ENCODE measurements around the gene ZBTB21. TPM values are rescaled to one million over a fixed set of nuclear protein-coding genes. Genes with fewer than 3 reads are reported as not detected.
"Not testable (repeated sequence)": the region's sequence is repeated elsewhere in the genome, so short reads cannot be mapped to it uniquely, and the experiment has no call there.

ZBTB21 gene
- total and polyA plus RNA-seq, 4 donors = 7.3 to 14.6 (median 10.4) TPM

DNA sequence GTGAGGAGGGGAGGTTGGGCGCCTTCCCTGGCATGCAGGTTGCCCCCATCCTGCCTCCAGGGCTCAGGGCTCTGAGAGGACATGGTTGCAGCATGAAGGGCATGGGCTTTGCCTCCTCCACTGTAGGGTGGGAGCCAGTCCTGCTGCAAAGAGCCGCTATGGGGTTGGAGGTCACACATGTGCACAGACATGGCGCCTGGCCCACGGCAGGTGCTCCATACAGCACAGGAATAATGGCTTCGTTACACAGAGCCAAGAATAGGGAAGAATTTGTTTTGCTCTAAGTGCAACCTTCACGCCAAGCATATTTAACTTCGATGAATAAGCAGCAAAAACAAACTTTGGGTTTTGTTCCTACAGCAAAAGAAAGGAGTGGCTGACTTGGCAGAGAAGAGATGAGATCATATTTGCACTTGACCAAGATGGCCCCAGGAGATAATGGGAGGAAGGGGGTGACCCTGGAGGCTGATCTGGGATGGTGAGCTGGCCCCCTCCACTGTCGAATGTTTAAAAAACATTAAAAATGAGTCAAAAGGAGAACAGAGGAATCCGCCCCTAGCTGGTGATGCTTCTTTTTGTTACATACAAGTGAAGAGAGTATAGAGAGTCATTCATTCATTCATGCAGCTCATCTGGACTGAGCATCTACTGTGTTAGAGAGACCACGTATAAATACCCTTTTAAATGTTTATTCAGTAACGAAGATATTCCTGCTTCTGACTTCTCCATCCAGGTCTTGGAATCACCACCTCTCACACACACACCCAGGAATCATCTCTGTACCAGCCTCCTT lies 43.9 kb downstream of the ZBTB21 start:
- Histone ChIP-seq H3K27ac (ENCODE audit: low read depth, low read length) (no peak overlapping the region), H3K4me1 (ENCODE audit: control insufficient read depth, insufficient read depth, low read length) (peaks cover 36% of the 10 kb centered on the region), H3K36me3 (ENCODE audit: control insufficient read depth, insufficient read depth, low read length) (no peaks in the 10 kb centered on the region), H3K9me3 (ENCODE audit: control insufficient read depth, insufficient read depth, low read length) (no peaks in the 10 kb centered on the region), H3K27me3 (ENCODE audit: control insufficient read depth, insufficient read depth, low read length) (no peaks in the 10 kb centered on the region), H3K4me3 (ENCODE audit: low read depth, low read length) (no peak overlapping the region)
- WGBS (ENCODE audit: insufficient coverage) = 85% methylated on average over 9 of the region's 11 CpGs
- no peak for DNase-seq (ENCODE audit: low read depth in 4 of 6, low spot score in 6 of 6)

- H3K9me3 ChIP-seq (ENCODE audit: control insufficient read depth, insufficient read depth, low read length) = no peaks in the 10 kb centered on the region
- H3K36me3 ChIP-seq (ENCODE audit: control insufficient read depth, insufficient read depth, low read length) = no peaks in the 10 kb centered on the region
- no peak for DNase-seq (ENCODE audit: low read depth in 4 of 6, low spot score in 6 of 6)
- no peak overlapping the region for H3K4me3 ChIP-seq (ENCODE audit: low read depth, low read length)
- H3K27me3 ChIP-seq (ENCODE audit: control insufficient read depth, insufficient read depth, low read length) = no peaks in the 10 kb centered on the region
- H3K4me1 ChIP-seq (ENCODE audit: control insufficient read depth, insufficient read depth, low read length) = peaks cover 29% of the 10 kb centered on the region
- 89% methylated on average over 6 of the region's 10 CpGs for WGBS (ENCODE audit: insufficient coverage)
- no peak overlapping the region for H3K27ac ChIP-seq (ENCODE audit: low read depth, low read length)
Observed at GRCh38 chr21:41965461-41966013, 44.6 kb downstream of the ZBTB21 start.

- WGBS (ENCODE audit: insufficient coverage) = 92% methylated on average over 5 of the region's 5 CpGs
- no peak for DNase-seq (ENCODE audit: low read depth in 4 of 6, low spot score in 6 of 6)
- H3K4me3 ChIP-seq (ENCODE audit: low read depth, low read length) = no peak overlapping the region
- H3K36me3 ChIP-seq (ENCODE audit: control insufficient read depth, insufficient read depth, low read length) = no peaks in the 10 kb centered on the region
- no peaks in the 10 kb centered on the region for H3K9me3 ChIP-seq (ENCODE audit: control insufficient read depth, insufficient read depth, low read length)
- no peak overlapping the region for H3K27ac ChIP-seq (ENCODE audit: low read depth, low read length)
- peaks cover 25% of the 10 kb centered on the region for H3K4me1 ChIP-seq (ENCODE audit: control insufficient read depth, insufficient read depth, low read length)
- H3K27me3 ChIP-seq (ENCODE audit: control insufficient read depth, insufficient read depth, low read length) = no peaks in the 10 kb centered on the region
Observed at GRCh38 chr21:41965045-41965444, 45.1 kb downstream of the ZBTB21 start.

- no peaks in the 10 kb centered on the region for H3K9me3 ChIP-seq (ENCODE audit: control insufficient read depth, insufficient read depth, low read length)
- 78% methylated on average over 7 of the region's 8 CpGs for WGBS (ENCODE audit: insufficient coverage)
- no peak overlapping the region for H3K4me3 ChIP-seq (ENCODE audit: low read depth, low read length)
- no peak overlapping the region for H3K27ac ChIP-seq (ENCODE audit: low read depth, low read length)
- no peaks in the 10 kb centered on the region for H3K36me3 ChIP-seq (ENCODE audit: control insufficient read depth, insufficient read depth, low read length)
- H3K27me3 ChIP-seq (ENCODE audit: control insufficient read depth, insufficient read depth, low read length) = no peaks in the 10 kb centered on the region
- H3K4me1 ChIP-seq (ENCODE audit: control insufficient read depth, insufficient read depth, low read length) = peaks cover 22% of the 10 kb centered on the region
- DNase-seq (ENCODE audit: low read depth in 4 of 6, low spot score in 6 of 6) = no peak
Observed at GRCh38 chr21:41964171-41964570, 46.0 kb downstream of the ZBTB21 start.

DNA sequence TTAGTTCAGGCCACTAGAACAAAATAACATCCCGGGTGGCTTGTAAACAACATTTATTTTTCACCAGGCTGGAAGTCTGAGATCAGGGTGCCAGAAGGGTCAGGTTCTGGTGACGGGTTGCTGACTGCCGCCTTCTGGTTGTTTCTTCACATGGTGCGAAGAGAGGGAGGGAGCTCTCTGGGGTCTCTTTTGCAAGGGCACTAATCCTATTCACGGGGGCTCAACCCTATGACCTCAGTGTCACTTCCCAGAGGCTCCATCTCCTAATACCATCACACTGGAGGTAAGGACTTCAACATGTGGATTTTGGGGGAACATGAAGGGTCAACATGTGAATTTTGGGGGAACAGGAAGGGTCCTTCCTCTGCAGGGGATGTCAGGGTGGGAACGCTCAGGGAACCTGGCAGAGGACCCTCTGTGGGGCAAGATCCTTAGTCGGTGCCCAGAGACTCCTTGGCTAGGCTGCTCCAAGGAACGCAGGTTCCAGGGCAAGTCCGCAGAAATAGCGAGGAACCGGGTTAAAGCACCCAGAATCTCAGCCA lies 47.7 kb downstream of the ZBTB21 start:
- Histone ChIP-seq H3K36me3 (ENCODE audit: control insufficient read depth, insufficient read depth, low read length) (no peaks in the 10 kb centered on the region), H3K4me1 (ENCODE audit: control insufficient read depth, insufficient read depth, low read length) (peaks cover 36% of the 10 kb centered on the region), H3K27ac (ENCODE audit: low read depth, low read length) (no peak overlapping the region), H3K4me3 (ENCODE audit: low read depth, low read length) (no peak overlapping the region), H3K27me3 (ENCODE audit: control insufficient read depth, insufficient read depth, low read length) (no peaks in the 10 kb centered on the region), H3K9me3 (ENCODE audit: control insufficient read depth, insufficient read depth, low read length) (no peaks in the 10 kb centered on the region)
- 95% methylated on average over 6 of the region's 11 CpGs for WGBS (ENCODE audit: insufficient coverage)
- DNase-seq (ENCODE audit: low read depth in 4 of 6, low spot score in 6 of 6) = no peak

DNA sequence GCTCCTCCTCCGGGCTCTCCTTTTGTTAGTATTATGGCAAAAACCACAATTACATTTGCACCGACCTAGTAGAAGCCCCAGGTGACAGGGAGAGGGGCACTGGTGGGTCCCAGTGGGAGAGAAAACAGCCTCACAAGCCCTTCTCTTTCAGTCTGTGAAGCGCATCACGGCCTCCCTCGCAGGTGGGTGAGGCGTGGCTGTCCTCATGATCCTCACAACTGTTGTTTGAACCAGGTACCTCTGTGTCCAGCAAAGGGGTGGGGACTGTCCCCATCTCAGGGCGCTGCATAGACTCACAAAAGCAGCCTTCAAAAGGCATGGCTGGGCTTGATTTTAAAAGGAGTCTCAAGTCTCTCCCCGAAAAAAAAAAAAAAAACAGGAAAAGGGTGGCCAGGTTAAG lies 48.4 kb downstream of the ZBTB21 start:
- H3K4me3 ChIP-seq (ENCODE audit: low read depth, low read length) = no peak overlapping the region
- H3K36me3 ChIP-seq (ENCODE audit: control insufficient read depth, insufficient read depth, low read length) = no peaks in the 10 kb centered on the region
- H3K27ac ChIP-seq (ENCODE audit: low read depth, low read length) = peak overlapping the region; percentile 25
- peaks cover 43% of the 10 kb centered on the region for H3K4me1 ChIP-seq (ENCODE audit: control insufficient read depth, insufficient read depth, low read length)
- WGBS (ENCODE audit: insufficient coverage) = 86% methylated on average over 3 of the region's 8 CpGs
- DNase-seq (ENCODE audit: low read depth in 4 of 6, low spot score in 6 of 6) = no peak
- no peaks in the 10 kb centered on the region for H3K9me3 ChIP-seq (ENCODE audit: control insufficient read depth, insufficient read depth, low read length)
- no peaks in the 10 kb centered on the region for H3K27me3 ChIP-seq (ENCODE audit: control insufficient read depth, insufficient read depth, low read length)

GRCh38 chr21:41961282-41961701 lies 48.9 kb downstream of the ZBTB21 start:
- Histone ChIP-seq H3K27me3 (ENCODE audit: control insufficient read depth, insufficient read depth, low read length) (no peaks in the 10 kb centered on the region), H3K4me1 (ENCODE audit: control insufficient read depth, insufficient read depth, low read length) (peaks cover 43% of the 10 kb centered on the region), H3K9me3 (ENCODE audit: control insufficient read depth, insufficient read depth, low read length) (no peaks in the 10 kb centered on the region), H3K4me3 (ENCODE audit: low read depth, low read length) (no peak overlapping the region), H3K27ac (ENCODE audit: low read depth, low read length) (no peak overlapping the region), H3K36me3 (ENCODE audit: control insufficient read depth, insufficient read depth, low read length) (no peaks in the 10 kb centered on the region)
- 76% methylated on average over 8 of the region's 14 CpGs for WGBS (ENCODE audit: insufficient coverage)
- no peak for DNase-seq (ENCODE audit: low read depth in 4 of 6, low spot score in 6 of 6)

DNA sequence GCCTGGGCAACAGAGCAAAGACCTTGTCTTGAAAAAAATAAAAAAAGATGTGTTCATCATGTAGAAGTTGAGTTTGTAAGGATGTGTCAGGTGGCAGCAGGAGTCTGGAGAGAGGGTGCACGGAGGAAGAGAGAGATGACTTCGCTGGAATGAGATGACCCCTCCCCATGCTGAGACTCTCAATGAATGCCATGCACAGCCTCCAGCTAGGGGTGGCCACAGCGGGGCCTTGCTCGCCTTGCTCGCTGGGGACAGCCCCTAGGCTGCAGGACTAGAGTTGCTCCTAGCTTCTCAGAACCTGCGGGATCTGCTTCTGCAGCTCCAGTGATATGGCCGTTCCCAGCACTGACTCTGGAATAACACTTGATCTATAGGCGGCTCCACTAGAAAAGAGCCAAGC lies 49.8 kb downstream of the ZBTB21 start:
- Histone ChIP-seq H3K4me3 (ENCODE audit: low read depth, low read length) (no peak overlapping the region), H3K27ac (ENCODE audit: low read depth, low read length) (no peak overlapping the region), H3K9me3 (ENCODE audit: control insufficient read depth, insufficient read depth, low read length) (no peaks in the 10 kb centered on the region), H3K27me3 (ENCODE audit: control insufficient read depth, insufficient read depth, low read length) (no peaks in the 10 kb centered on the region), H3K36me3 (ENCODE audit: control insufficient read depth, insufficient read depth, low read length) (no peaks in the 10 kb centered on the region), H3K4me1 (ENCODE audit: control insufficient read depth, insufficient read depth, low read length) (peaks cover 43% of the 10 kb centered on the region)
- no peak for DNase-seq (ENCODE audit: low read depth in 4 of 6, low spot score in 6 of 6)
- WGBS (ENCODE audit: insufficient coverage) = 82% methylated on average over 7 of the region's 8 CpGs

- not testable (repeated sequence) for H3K9me3 ChIP-seq (ENCODE audit: control insufficient read depth, insufficient read depth, low read length); DNase-seq (ENCODE audit: low read depth in 4 of 6, low spot score in 6 of 6)
- WGBS (ENCODE audit: insufficient coverage) = 95% methylated on average over 7 of the region's 11 CpGs
Observed at GRCh38 chr21:41959697-41960096, 50.5 kb downstream of the ZBTB21 start.

More at GRCh38 chr21:41959697-41960096, 50.5 kb downstream of the ZBTB21 start:
- H3K4me1 ChIP-seq (ENCODE audit: control insufficient read depth, insufficient read depth, low read length) = peaks cover 43% of the 10 kb centered on the region
- H3K27ac ChIP-seq (ENCODE audit: low read depth, low read length); H3K4me3 ChIP-seq (ENCODE audit: low read depth, low read length); H3K27me3 ChIP-seq (ENCODE audit: control insufficient read depth, insufficient read depth, low read length); H3K36me3 ChIP-seq (ENCODE audit: control insufficient read depth, insufficient read depth, low read length): not testable (repeated sequence)
